Measurements from ENCODE around the gene BCL6B.
"Not testable (repeated sequence)": the region's sequence is repeated elsewhere in the genome, so short reads cannot be mapped to it uniquely, and the experiment has no call there.

Gene BCL6B

GRCh38 chr17:7034955-7035590 lies 12.2 kb downstream of the BCL6B start:
- DNase-seq, result peak; percentile 79

DNA sequence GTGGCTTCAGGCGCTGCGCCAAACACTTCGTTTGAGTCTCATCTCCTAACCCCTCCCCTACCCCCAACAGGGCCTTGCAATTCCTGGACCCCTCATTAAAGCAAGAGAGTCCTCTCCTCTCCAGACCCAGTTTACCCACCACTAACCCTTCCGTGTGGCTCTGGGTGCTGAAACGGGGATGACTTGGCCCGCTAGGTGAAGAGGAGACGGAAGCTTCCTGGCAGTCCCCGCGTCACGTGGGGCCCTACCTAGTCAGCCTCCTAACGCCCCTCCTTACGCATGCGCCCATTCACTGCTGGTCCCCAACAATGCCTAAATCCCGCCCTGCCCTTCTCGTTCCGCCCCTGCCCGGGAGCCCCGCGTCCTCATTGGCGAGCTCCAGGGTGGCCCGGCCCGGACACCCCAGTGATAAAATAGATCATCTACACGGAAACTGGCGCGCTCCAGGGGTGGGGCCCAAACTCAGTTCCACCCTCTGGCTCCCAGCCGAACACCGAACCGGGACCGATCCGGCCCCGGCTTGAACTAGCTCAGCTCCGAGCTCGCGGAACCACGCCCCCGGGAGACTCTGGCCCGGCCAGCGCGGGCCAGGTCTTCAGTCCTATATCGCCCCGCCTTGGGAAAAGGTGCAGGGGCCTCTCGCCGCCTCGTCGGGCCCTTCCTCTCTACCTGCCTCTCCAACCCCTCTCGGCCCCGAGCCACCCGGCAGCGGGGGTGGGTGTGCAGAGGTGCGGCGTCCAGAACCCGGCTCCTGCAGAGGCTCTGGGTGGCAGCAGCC lies 12.9 kb downstream of the BCL6B start, which contains the start of gene SLC16A13:
SLC16A13 (plus strand) TSS at position 425 of the 778 bp plus-strand sequence. CDS start 368 bp downstream, outside the sequence.
- peak; percentile 99 for DNase-seq

DNA sequence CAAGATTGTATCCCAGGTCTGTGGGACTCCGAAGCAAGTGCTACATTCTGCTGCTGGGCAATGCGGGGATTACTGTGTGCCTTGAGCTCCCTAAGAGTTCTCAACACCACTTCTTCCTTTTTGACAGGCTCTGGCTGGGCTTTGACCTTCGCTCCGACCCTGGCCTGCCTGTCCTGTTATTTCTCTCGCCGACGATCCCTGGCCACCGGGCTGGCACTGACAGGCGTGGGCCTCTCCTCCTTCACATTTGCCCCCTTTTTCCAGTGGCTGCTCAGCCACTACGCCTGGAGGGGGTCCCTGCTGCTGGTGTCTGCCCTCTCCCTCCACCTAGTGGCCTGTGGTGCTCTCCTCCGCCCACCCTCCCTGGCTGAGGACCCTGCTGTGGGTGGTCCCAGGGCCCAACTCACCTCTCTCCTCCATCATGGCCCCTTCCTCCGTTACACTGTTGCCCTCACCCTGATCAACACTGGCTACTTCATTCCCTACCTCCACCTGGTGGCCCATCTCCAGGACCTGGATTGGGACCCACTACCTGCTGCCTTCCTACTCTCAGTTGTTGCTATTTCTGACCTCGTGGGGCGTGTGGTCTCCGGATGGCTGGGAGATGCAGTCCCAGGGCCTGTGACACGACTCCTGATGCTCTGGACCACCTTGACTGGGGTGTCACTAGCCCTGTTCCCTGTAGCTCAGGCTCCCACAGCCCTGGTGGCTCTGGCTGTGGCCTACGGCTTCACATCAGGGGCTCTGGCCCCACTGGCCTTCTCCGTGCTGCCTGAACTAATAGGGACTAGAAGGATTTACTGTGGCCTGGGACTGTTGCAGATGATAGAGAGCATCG lies 15.4 kb downstream of the BCL6B start:
- no peak for DNase-seq

DNA sequence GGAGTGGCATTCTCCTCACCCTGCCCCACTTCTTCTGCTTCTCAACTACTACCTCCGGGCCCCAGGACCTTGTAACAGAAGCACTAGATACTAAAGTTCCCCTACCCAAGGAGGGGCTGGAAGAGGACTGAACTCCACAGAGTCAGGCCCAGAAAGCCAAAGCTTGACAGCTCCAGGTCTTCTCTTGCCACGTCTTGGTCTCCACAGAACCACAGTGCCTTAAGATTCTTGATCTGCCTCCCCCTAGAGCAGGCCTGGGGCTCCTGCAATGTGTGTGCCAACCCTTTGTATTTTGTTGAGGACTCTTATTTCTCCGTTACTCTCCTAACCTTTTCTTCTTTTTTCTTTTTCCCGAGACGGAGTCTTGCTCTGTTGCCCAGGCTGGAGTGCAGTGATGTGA lies 17.0 kb downstream of the BCL6B start:
- no peak for DNase-seq

- DNase-seq, result peak; percentile 41
Measured at GRCh38 chr17:7041607-7042500, 19.0 kb downstream of the BCL6B start.

GRCh38 chr17:7042501-7043181 lies 19.8 kb downstream of the BCL6B start:
- DNase-seq, result peak; percentile 54

DNA sequence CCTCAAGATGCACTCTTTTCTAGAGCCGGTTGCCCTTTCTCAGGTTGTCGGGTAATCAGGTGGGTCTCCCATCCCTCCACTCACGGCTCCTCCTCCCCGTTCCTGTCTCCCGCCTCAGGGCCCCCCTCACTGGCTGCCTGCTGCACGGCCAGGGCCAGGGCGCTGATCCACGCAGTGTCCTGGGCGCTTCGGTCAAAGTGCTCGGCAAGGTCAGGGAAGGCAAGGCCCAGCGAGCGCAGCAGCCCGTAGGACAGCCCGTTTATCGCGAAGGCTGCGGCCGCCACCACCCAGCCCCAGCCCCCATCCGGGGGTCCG lies 20.3 kb downstream of the BCL6B start:
- DNase-seq, result no peak

DNA sequence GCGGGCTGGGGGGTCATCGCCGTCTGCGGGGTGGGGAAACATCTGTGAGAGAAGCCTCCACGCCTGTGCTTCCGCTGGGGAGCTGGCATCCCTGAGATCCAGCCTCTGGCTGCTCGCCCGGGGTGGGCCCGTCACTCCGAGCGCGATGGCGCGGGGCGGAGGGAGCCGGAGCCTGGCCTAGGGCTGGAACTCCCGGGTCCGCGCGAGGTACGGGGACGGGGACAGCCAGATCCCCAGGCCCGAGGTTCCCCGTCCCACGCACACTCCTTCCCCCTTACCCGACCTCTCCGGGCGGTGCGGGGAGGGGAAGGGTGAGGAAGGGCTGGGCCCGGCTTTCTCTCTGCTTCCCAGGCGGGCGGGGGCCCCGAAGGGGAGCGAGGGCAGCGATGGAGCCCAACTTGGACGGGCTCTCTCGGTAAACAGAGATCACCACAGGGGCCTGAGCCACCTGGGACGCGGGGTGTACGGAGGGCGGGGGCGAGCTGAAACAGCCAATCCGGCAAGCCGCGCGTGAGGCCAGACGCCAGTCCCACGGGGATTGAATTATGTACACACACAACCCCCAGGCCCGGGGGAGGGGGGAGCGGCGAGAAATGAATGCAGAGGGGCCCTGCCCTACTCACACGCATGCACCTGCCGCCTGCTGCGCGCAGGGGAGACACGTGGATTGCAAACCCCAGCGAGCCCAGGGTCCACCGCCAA lies 20.8 kb downstream of the BCL6B start, which contains the start of gene SLC16A11:
SLC16A11 (minus strand) TSS at position 596 of the 702 bp plus-strand sequence; CDS start at position 17, 579 bp downstream.
- peak; percentile 24 for DNase-seq

DNA sequence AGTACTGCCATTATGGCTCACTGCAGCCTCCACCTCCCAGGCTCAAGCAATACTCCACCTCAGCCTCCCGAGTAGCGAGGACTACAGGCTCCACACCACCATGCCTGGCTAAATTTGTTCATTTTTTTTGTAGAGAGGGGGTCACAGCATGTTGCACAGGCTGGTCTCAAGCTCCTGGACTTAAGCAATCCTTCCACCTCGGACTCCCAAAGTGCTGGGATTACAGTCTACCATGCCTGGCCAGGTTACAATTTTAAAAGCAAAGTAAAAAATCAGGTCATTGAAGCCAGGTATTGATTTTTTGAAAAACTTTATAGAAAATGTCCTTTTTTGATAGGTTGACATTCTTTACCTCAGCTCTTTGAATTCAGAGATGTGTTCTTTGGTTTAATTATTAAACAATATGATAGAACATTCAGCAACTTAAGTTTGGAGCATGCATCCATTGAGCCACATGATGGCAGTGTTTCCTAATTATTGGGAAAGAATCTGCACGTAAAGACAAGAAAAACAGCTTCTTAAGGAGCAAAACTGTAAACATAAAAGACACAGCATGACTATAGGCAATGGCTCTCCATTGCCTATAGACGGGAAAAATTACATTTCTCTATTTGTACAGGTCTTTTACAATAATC lies 22.8 kb downstream of the BCL6B start:
- peak; percentile 86 for DNase-seq

DNA sequence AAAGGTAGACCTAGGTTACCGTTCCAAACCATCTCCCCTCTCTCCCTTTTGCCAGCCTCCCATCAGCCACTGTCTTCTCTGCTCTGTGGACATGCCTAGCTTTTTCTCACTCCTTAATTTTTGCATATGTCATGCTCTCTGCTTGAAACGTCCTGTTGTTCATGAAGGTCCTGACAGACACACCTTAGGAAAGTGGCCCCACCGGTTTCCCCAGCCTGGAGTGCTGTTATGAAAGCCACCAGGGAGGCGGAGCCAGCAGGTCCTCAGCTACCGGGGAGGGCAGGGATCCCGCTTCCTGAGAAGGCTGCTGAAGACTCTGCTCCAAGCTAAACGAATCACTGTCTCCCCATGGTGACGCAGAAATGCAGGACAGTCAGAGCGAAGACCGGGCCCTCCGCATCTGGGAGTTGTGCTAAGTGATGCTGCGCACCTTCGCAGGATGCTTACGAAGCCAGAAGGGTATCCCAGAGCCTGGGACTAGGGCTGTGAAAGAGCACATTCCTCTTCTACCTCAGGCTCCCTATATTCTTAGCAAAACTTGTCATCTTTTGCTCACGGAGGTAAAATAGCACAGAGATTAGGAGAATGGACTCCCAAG lies 23.4 kb downstream of the BCL6B start:
- DNase-seq, result peak; percentile 56

- DNase-seq, result peak; percentile 94
Measured at GRCh38 chr17:7046725-7047397, 24.0 kb downstream of the BCL6B start.

DNA sequence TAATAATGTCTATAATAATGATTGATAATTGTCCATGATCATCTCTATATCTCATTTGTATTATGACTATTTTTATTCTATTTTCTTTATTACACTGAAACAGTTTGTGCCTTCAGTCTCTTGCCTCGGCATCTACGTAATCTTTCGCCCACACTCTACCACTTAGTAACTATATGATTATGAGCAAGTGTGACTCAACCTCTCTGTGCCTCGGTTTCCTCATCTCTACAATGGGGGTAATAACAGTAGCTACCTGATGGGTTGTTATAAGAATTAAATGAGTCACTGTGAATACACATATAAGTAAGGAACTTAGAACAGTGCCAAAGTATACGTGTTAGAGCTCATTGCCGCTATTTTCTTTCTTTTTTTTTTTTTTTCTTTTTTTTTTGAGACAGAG lies 24.7 kb downstream of the BCL6B start:
- no peak for DNase-seq

- DNase-seq, result no peak
Measured at GRCh38 chr17:7048968-7049367, 26.1 kb downstream of the BCL6B start.

GRCh38 chr17:7050583-7050982 lies 27.7 kb downstream of the BCL6B start:
- DNase-seq, result not testable (repeated sequence)

DNA sequence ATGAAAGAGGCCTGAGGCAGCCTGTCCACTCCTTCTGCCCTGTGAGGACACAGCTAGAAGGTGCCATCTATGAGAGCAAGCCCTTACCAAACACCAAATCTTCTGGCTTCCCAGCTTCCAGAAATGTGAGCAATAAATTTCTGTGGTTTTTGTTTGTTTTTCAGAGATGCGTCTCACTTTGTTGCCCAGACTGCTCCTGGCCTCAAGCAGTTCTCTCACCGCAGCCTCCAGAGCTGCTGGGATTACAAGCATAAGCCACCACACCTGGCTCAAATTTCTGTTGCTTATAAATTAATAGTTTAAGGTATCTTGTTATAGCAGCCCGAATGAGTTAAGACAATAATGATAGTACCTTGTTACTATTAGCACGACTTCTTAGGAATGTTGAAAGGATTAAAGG lies 33.5 kb downstream of the BCL6B start:
- DNase-seq, result no peak

DNA sequence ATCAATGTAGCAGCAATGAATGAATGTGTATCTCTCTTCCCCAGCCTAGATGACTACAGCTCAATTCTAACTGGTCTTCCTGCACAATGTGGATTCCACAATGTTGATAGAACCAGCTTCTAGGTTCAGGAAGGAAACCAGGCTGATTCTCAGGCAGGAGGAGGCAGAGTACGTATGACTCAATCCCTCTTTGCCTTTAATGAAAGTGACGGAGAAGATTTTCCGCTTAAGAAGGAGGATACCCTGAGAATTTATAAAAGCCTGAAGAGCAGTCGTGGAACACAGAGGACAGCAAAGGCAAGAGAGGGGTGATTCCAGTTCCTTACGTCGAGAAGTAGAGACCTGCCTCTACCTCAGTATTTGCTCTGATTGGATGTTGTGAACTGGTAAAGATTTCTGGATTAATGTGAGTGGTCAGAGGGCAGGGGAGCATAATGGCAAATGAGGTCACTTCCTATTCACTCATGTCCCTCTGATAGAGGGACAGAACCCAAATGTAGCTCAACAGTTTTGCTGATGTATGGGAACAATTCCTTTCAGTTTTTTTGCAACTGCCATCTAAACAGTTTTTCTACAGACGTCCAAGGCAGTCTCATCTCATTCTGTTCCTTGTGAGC lies 36.1 kb downstream of the BCL6B start:
- no peak for DNase-seq

DNA sequence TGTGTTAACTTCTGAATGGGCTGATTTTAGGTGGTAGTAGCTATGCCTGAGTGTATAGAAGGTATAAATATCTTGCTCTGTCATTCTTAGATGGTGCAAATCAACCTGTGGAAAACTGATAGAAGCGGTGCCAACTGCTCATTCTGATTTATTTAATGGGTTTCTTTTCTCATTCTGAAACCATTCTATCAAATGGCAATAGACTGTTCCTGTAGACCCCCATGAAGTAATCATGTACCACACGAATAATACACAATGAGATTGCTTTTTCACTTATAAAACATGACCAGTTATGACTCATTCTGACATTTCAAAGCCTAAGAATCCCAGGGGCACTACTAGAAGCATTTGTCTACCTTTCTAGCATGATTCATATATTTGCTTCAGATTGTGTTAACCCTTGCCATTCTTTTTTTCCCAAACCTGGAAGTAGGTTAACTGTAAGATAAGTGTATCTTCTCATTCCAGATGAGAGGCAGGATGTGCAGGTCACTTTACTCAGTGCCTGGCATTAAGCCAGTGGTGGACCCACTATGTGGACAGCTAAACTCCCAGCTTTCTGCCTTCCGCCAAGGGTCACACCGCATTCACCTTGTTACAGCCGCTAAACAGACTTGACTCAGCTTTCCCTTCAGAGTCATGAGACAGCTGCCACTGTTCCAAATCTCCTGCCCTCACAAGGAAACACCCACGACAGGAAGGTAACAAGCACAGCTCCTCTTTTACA lies 37.5 kb downstream of the BCL6B start:
- DNase-seq, result no peak

DNA sequence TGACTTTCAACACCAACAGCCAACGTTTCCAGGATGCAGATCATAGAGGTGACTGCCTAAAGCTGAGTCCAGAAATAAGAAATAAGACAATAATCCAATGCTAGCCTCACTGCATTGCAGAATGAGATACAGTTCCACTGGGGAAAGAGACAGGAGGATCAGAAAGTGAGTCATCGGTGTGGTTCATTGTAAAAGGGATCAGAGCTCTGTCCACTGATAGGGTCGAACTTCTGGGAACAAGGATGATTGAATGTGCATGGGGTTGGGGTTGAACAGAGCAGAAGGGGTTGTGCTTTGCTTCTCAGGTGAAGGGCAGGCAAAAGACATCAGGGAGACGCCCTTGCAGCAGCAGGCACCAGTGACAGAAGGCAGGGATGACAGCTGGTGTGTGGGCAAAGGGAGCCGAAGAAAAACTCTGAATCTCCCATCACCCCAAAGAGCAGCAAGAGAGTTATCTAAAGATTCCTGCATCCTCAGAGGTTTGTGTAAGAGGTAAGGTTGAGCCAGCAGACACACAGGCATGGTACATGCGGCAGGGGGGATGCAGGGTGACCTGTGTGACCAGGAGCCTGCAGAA lies 40.8 kb downstream of the BCL6B start:
- DNase-seq, result no peak

Measured in CD4-positive, alpha-beta T cell treated with Interleukin-17A for 1 hour (primary cell).